IMR-90 (cell line): ENCODE results near the gene TCL1A. TPM values are rescaled to one million over a fixed set of nuclear protein-coding genes. Genes with fewer than 3 reads are reported as not detected.

Experiments
- ATAC-seq: fragments of 200-7000 bp; cut with Tn5 transposase; 2 replicates; pipeline ENCODE4 v1.9.1; 2020; ENCODE audit warnings: low read depth, mild to moderate bottlenecking, moderate library complexity
- BruUV-seq: library from RNA; stranded (reverse); fragments of 400-500 nt; replicated peaks from 2 replicates; lab custom pipeline; 2021; lab: Mats Ljungman, UMichigan
- CTCF ChIA-PET: fragments of 300-600 bp; formaldehyde crosslinking; extraction: SDS; loops from one replicate; lab custom pipeline; 2021; ENCODE audit warnings: antibody characterized with exemption; lab: Yijun Ruan, JAX
- POLR2A ChIA-PET: fragments of 300-600 bp; sonication (Branson Sonifier 250); formaldehyde crosslinking; loops from one replicate; lab custom pipeline; 2022; ENCODE audit warnings: antibody characterized with exemption; ENCODE audit not compliant: unreplicated experiment; lab: Charles Lee
- DNase-seq: peaks from one replicate; pipeline ENCODE4 v3.0.0; 2013
- H2AFZ ChIP-seq: replicated peaks from 2 replicates; pipeline ENCODE3; 2013; ENCODE audit warnings: low read length, mild to moderate bottlenecking; ENCODE audit not compliant: poor library complexity
- H2AK5ac ChIP-seq: 2 replicates; pipeline ENCODE4 v1.6.1; 2013; ENCODE audit warnings: low read depth, low read length, inconsistent platforms
- H2AK9ac ChIP-seq: replicated peaks from 2 replicates; pipeline ENCODE3; 2013; ENCODE audit warnings: mild to moderate bottlenecking, low read depth, low read length, moderate library complexity; ENCODE audit not compliant: poor library complexity
- H2BK120ac ChIP-seq: 2 replicates; pipeline ENCODE4 v1.6.1; 2013; ENCODE audit warnings: low read depth, low read length, inconsistent platforms
- H2BK15ac ChIP-seq: 3 replicates; pipeline ENCODE4 v1.6.1; 2013; ENCODE audit warnings: low read depth, low read length, inconsistent platforms
- H2BK20ac ChIP-seq: 2 replicates; pipeline ENCODE4 v1.6.1; 2013; ENCODE audit warnings: low read depth, mild to moderate bottlenecking, inconsistent platforms, low read length, moderate library complexity
- H2BK5ac ChIP-seq: 2 replicates; pipeline ENCODE4 v1.6.1; 2013; ENCODE audit warnings: mild to moderate bottlenecking, low read depth, low read length, inconsistent platforms; ENCODE audit not compliant: poor library complexity, severe bottlenecking
- H3K14ac ChIP-seq: replicated peaks from 2 replicates; pipeline ENCODE4 v1.6.1; 2013; ENCODE audit warnings: low read depth, low read length, inconsistent platforms
- H3K18ac ChIP-seq: 2 replicates; pipeline ENCODE4 v1.6.1; 2013; ENCODE audit warnings: low read depth, low read length, control low read depth
- H3K23ac ChIP-seq: 2 replicates; pipeline ENCODE4 v1.6.1; 2013; ENCODE audit warnings: low read depth, low read length, inconsistent platforms
- H3K27ac ChIP-seq: 2 replicates; pipeline ENCODE4 v1.5.1; 2013; ENCODE audit warnings: mild to moderate bottlenecking, control low read depth, low read length; ENCODE audit not compliant: insufficient read depth
- H3K27me3 ChIP-seq: 2 replicates; pipeline ENCODE4 v1.6.1; 2013; ENCODE audit warnings: low read length; ENCODE audit not compliant: control insufficient read depth, insufficient read depth
- H3K36me3 ChIP-seq: 2 replicates; pipeline ENCODE4 v1.6.1; 2013; ENCODE audit warnings: low read length, mixed read lengths; ENCODE audit not compliant: control insufficient read depth, insufficient read depth
- H3K4ac ChIP-seq: 2 replicates; pipeline ENCODE4 v1.6.1; 2013; ENCODE audit warnings: low read depth, low read length, inconsistent platforms
- H3K4me1 ChIP-seq: 2 replicates; pipeline ENCODE4 v1.6.1; 2013; ENCODE audit warnings: low read length, mixed read lengths; ENCODE audit not compliant: control insufficient read depth, insufficient read depth
- H3K4me2 ChIP-seq: 2 replicates; pipeline ENCODE4 v1.6.1; 2013; ENCODE audit warnings: low read depth, mild to moderate bottlenecking, control low read depth, low read length, moderate library complexity
- H3K4me3 ChIP-seq: 2 replicates; pipeline ENCODE4 v1.5.1; 2013; ENCODE audit warnings: low read depth, mild to moderate bottlenecking, control low read depth, low read length, moderate library complexity; ENCODE audit not compliant: insufficient read depth
- H3K56ac ChIP-seq: 2 replicates; pipeline ENCODE4 v1.6.1; 2013; ENCODE audit warnings: low read length, inconsistent platforms; ENCODE audit not compliant: insufficient read depth; ENCODE audit errors: extremely low read depth
- H3K79me1 ChIP-seq, 2 experiments: 2 replicates each; pipeline ENCODE4 v1.6.1; 2013; ENCODE audit warnings: low read length in 2 of 2, inconsistent platforms in 1 of 2, low read depth in 1 of 2
- H3K9ac ChIP-seq: 2 replicates; pipeline ENCODE4 v1.6.1; 2013; ENCODE audit warnings: low read depth, low read length, control low read depth
- H3K9me1 ChIP-seq: 2 replicates; pipeline ENCODE4 v1.6.1; 2013; ENCODE audit warnings: low read length, inconsistent platforms; ENCODE audit not compliant: insufficient read depth
- H3K9me3 ChIP-seq: 2 replicates; pipeline ENCODE4 v1.6.1; 2013; ENCODE audit warnings: low read length; ENCODE audit not compliant: control insufficient read depth, insufficient read depth
- H4K20me1 ChIP-seq: 2 replicates; pipeline ENCODE4 v1.6.1; 2013; ENCODE audit warnings: low read length, inconsistent platforms; ENCODE audit not compliant: insufficient read depth
- H4K5ac ChIP-seq: 2 replicates; pipeline ENCODE4 v1.6.1; 2013; ENCODE audit warnings: mild to moderate bottlenecking, low read depth, low read length, control low read depth
- H4K8ac ChIP-seq, 2 experiments: 2 replicates each; pipeline ENCODE4 v1.6.1; 2013; ENCODE audit warnings: low read depth in 2 of 2, low read length in 2 of 2, control low read depth in 1 of 2, inconsistent platforms in 1 of 2
- H4K91ac ChIP-seq: 2 replicates; pipeline ENCODE4 v1.6.1; 2013; ENCODE audit warnings: low read depth, low read length, inconsistent platforms; ENCODE audit not compliant: insufficient read depth
- BHLHE40 ChIP-seq: fragments of 150-350 bp; IDR thresholded peaks from 2 replicates; pipeline ENCODE4 v1.6.1; 2016; ENCODE audit warnings: mild to moderate bottlenecking, low read depth, low read length
- CEBPB ChIP-seq: IDR thresholded peaks from 2 replicates; pipeline ENCODE4 v1.6.1; 2012; ENCODE audit warnings: low read depth, low read length, improper control_type of control experiment
- CHD1 ChIP-seq: IDR thresholded peaks from 2 replicates; pipeline ENCODE4 v1.6.1; 2012; ENCODE audit warnings: low read depth, low read length, improper control_type of control experiment
- FOS ChIP-seq: fragments of 150-350 bp; IDR thresholded peaks from 2 replicates; pipeline ENCODE4 v1.6.1; 2016; ENCODE audit warnings: low read depth, low read length
- MAFK ChIP-seq: IDR thresholded peaks from 2 replicates; pipeline ENCODE4 v1.6.1; 2012; ENCODE audit warnings: low read depth, low read length, improper control_type of control experiment
- MAZ ChIP-seq: IDR thresholded peaks from 2 replicates; pipeline ENCODE4 v1.6.1; 2012; ENCODE audit warnings: low read depth, mild to moderate bottlenecking, low read length, improper control_type of control experiment, moderate library complexity, borderline replicate concordance
- NFE2L2 ChIP-seq: fragments of 150-350 bp; IDR thresholded peaks from 2 replicates; pipeline ENCODE4 v1.6.1; 2016; ENCODE audit warnings: low read depth, mild to moderate bottlenecking, low read length
- POLR2A ChIP-seq: IDR thresholded peaks from 2 replicates; pipeline ENCODE4 v1.6.1; 2012; ENCODE audit warnings: mild to moderate bottlenecking, low read depth, low read length
- RAD21 ChIP-seq: IDR thresholded peaks from 2 replicates; pipeline ENCODE4 v1.6.1; 2012; ENCODE audit warnings: low read length, improper control_type of control experiment
- RCOR1 ChIP-seq: IDR thresholded peaks from 2 replicates; pipeline ENCODE4 v1.6.1; 2012; ENCODE audit warnings: mild to moderate bottlenecking, low read length, improper control_type of control experiment; ENCODE audit not compliant: insufficient replicate concordance
- RFX5 ChIP-seq: IDR thresholded peaks from 2 replicates; pipeline ENCODE4 v1.8.0; 2012; ENCODE audit warnings: low read depth, mild to moderate bottlenecking, low read length, moderate library complexity
- WGBS, 2 experiments: methylation state at CpG; one replicate each; pipeline versions ENCODE4 v1.1.5 to v1.1.7; 2013; ENCODE audit warnings: missing lambda C conversion rate in 2 of 2; ENCODE audit not compliant: insufficient read length in 1 of 2; ENCODE audit errors: extremely low coverage in 2 of 2; 5-methylcytosine and 5-hydroxymethylcytosine counted together
- dilution Hi-C: fragments of 300-500 bp; cut with HindIII; formaldehyde crosslinking; loops from one replicate; pipeline ENCODE4 v1.14.3; 2018; ENCODE audit warnings: low sequenced_read_pairs; ENCODE audit not compliant: unreplicated experiment
- in situ Hi-C: fragments of 300-500 bp; cut with MboI; formaldehyde crosslinking; loops from 3 replicates; pipeline ENCODE4 v1.14.3; 2019; ENCODE audit warnings: low sequenced_read_pairs, inconsistent platforms, mixed read lengths
- intact Hi-C: fragments of 100-400 bp; cut with micrococcal nuclease; formaldehyde crosslinking; loops from 2 replicates; pipeline ENCODE4 v1.10.0; 2022
- polyA plus RNA-seq, 3 experiments: library from polyadenylated mRNA; depleted of rRNA; stranded (reverse); fragments of >200 nt; gene quantifications; 2 replicates each; pipeline ENCODE4 v1.2.3, GENCODE V29; 2012; ENCODE audit warnings: low replicate concordance in 1 of 3
- total RNA-seq: library from RNA; depleted of rRNA; stranded (reverse); fragments of >200 nt; gene quantifications from 2 replicates; pipeline ENCODE4 v1.2.3, GENCODE V29; 2012
- TF ChIP-seq, protein P1 (sequence below): conservative IDR thresholded peaks from 2 replicates; pipeline ENCODE4 v1.5.1; 2012; ENCODE audit warnings: mild to moderate bottlenecking, low read depth, low read length, improper control_type of control experiment
- TF ChIP-seq, protein P2 (sequence below): fragments of 150-350 bp; IDR thresholded peaks from 2 replicates; pipeline ENCODE4 v1.6.1; 2016; ENCODE audit warnings: low read depth, mild to moderate bottlenecking, low read length, moderate library complexity, borderline replicate concordance

The TCL1A gene
- total and polyA plus RNA-seq, 2 of the 4 experiments (the other 2 are of a cell fraction) = not detected

DNA sequence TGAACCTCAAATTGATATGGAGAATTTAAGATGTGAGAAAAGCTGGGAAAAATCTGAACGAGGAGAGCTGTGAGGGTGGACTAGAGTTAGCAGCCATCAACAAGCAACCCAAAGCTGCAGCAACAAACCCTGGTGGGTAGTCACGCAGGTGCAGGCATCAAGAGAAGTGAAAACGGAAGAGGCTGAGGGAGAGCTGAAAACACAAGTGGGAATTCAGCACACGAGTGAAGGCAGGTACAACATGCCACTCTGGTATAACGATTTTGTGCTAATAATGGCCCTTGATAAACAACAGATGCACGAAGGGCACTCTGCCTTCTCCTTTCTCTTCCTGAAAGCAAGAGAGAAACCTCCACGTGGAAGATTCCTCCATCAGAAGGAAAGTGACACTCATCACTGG, 16.2 kb downstream of the TCL1A start:
- Histone ChIP-seq H2BK120ac (no peak overlapping the region), H3K27ac (no peak overlapping the region), H3K9me1 (no peaks in the 10 kb centered on the region), H3K4me3 (no peak overlapping the region), H2AK5ac (no peak overlapping the region), H4K91ac (no peak overlapping the region), H3K4ac (no peak overlapping the region), H2BK15ac (no peak overlapping the region), H4K20me1 (no peaks in the 10 kb centered on the region), H3K18ac (no peak overlapping the region), H3K4me1 (no peaks in the 10 kb centered on the region), H3K36me3 (no peaks in the 10 kb centered on the region), H3K14ac (no peak overlapping the region), H3K79me1 (no peaks in the 10 kb centered on the region), H3K56ac (no peak overlapping the region), H2BK5ac (no peak overlapping the region), H3K9me3 (no peaks in the 10 kb centered on the region), H3K27me3 (no peaks in the 10 kb centered on the region), H2BK20ac (no peak overlapping the region), H3K4me2 (no peak overlapping the region), H3K23ac (no peak overlapping the region), H2AK9ac (no peak overlapping the region), H4K5ac (no peak overlapping the region), H3K9ac (no peak overlapping the region), H4K8ac (no peak overlapping the region), H2AFZ (no peak overlapping the region)
- TF ChIP-seq, protein P1, sequence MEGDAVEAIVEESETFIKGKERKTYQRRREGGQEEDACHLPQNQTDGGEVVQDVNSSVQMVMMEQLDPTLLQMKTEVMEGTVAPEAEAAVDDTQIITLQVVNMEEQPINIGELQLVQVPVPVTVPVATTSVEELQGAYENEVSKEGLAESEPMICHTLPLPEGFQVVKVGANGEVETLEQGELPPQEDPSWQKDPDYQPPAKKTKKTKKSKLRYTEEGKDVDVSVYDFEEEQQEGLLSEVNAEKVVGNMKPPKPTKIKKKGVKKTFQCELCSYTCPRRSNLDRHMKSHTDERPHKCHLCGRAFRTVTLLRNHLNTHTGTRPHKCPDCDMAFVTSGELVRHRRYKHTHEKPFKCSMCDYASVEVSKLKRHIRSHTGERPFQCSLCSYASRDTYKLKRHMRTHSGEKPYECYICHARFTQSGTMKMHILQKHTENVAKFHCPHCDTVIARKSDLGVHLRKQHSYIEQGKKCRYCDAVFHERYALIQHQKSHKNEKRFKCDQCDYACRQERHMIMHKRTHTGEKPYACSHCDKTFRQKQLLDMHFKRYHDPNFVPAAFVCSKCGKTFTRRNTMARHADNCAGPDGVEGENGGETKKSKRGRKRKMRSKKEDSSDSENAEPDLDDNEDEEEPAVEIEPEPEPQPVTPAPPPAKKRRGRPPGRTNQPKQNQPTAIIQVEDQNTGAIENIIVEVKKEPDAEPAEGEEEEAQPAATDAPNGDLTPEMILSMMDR = no peak
- TF ChIP-seq BHLHE40 = no peak
- no peak for TF ChIP-seq MAZ
- TF ChIP-seq RCOR1 = no peak
- TF ChIP-seq CHD1 = no peak
- TF ChIP-seq POLR2A = no peak
- TF ChIP-seq CEBPB = no peak
- no peak for TF ChIP-seq NFE2L2
- no peak for TF ChIP-seq MAFK
- TF ChIP-seq, protein P2, sequence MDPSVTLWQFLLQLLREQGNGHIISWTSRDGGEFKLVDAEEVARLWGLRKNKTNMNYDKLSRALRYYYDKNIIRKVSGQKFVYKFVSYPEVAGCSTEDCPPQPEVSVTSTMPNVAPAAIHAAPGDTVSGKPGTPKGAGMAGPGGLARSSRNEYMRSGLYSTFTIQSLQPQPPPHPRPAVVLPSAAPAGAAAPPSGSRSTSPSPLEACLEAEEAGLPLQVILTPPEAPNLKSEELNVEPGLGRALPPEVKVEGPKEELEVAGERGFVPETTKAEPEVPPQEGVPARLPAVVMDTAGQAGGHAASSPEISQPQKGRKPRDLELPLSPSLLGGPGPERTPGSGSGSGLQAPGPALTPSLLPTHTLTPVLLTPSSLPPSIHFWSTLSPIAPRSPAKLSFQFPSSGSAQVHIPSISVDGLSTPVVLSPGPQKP = no peak
- no peak for TF ChIP-seq FOS
- no peak for TF ChIP-seq RAD21
- no peak for TF ChIP-seq RFX5
- ChIA-PET POLR2A (no interaction called here), CTCF (interaction anchor here (1.0 kb wide), 1 partner anchor 31 kb away, joined by 3 read pairs; no protein-coding TSS in a partner anchor)
- no peak for DNase-seq
- WGBS, 2 experiments = 80% methylated on average over 1 of the region's 7 CpGs; no CpG with 5 or more reads in 1 of the 2 experiments
- in situ Hi-C loops (no loop called here), dilution Hi-C loops (no loop called here), intact Hi-C loops (no loop called here)
- ATAC-seq = no peak
- BruUV-seq = no TSS peak
